H9 (cell line): ENCODE measurements around the gene DAPK2. TPM values are rescaled to one million over a fixed set of nuclear protein-coding genes. Genes with fewer than 3 reads are reported as not detected.

ENCODE experiments used
- DNase-seq: peaks from one replicate; pipeline ENCODE4 v3.0.0-alpha.2; 2017
- H2AFZ ChIP-seq: one replicate; pipeline ENCODE4 v1.6.1; 2013; ENCODE audit warnings: mild to moderate bottlenecking, low read length, control low read depth, moderate library complexity
- H2AK5ac ChIP-seq: 2 replicates; pipeline ENCODE4 v1.6.1; 2013; ENCODE audit warnings: low read length, control low read depth, mixed read lengths; ENCODE audit not compliant: insufficient read length
- H2BK120ac ChIP-seq: one replicate; pipeline ENCODE4 v1.6.1; 2013; ENCODE audit warnings: low read depth, mild to moderate bottlenecking, low read length, control low read depth, inconsistent platforms; ENCODE audit not compliant: poor library complexity, severe bottlenecking
- H2BK12ac ChIP-seq: 2 replicates; pipeline ENCODE4 v1.6.1; 2013; ENCODE audit warnings: low read length, control low read depth, mixed read lengths, low read depth; ENCODE audit not compliant: insufficient read length
- H2BK15ac ChIP-seq: 2 replicates; pipeline ENCODE4 v1.6.1; 2013; ENCODE audit warnings: low read depth, low read length, control low read depth
- H2BK20ac ChIP-seq: one replicate; pipeline ENCODE4 v1.6.1; 2013; ENCODE audit warnings: low read depth, mild to moderate bottlenecking, low read length, control low read depth, inconsistent platforms; ENCODE audit not compliant: poor library complexity, severe bottlenecking
- H2BK5ac ChIP-seq: 2 replicates; pipeline ENCODE4 v1.6.1; 2013; ENCODE audit warnings: low read length, control low read depth, mixed read lengths; ENCODE audit not compliant: insufficient read length
- H3K14ac ChIP-seq: 2 replicates; pipeline ENCODE4 v1.6.1; 2013; ENCODE audit warnings: low read length, control low read depth; ENCODE audit not compliant: insufficient read depth
- H3K18ac ChIP-seq: 2 replicates; pipeline ENCODE4 v1.6.1; 2013; ENCODE audit warnings: low read depth, mild to moderate bottlenecking, mixed read lengths, low read length, control low read depth; ENCODE audit not compliant: insufficient read length
- H3K23ac ChIP-seq: 2 replicates; pipeline ENCODE4 v1.6.1; 2013; ENCODE audit warnings: low read length, control low read depth, mixed read lengths, low read depth; ENCODE audit not compliant: insufficient read length
- H3K23me2 ChIP-seq: 2 replicates; pipeline ENCODE4 v1.6.1; 2013; ENCODE audit warnings: low read depth, mild to moderate bottlenecking, mixed read lengths, low read length, control low read depth; ENCODE audit not compliant: insufficient read length, poor library complexity, severe bottlenecking
- H3K27ac ChIP-seq: 2 replicates; pipeline ENCODE4 v1.5.1; 2013; ENCODE audit warnings: low read length, control low read depth, mixed read lengths, low read depth; ENCODE audit not compliant: insufficient read length
- H3K27me3 ChIP-seq: 2 replicates; pipeline ENCODE4 v1.6.1; 2013; ENCODE audit warnings: low read length, control low read depth, inconsistent platforms; ENCODE audit not compliant: insufficient read depth
- H3K4ac ChIP-seq: 2 replicates; pipeline ENCODE4 v1.6.1; 2013; ENCODE audit warnings: low read depth, mild to moderate bottlenecking, control low read depth, inconsistent platforms, low read length, moderate library complexity
- H3K4me1 ChIP-seq: 2 replicates; pipeline ENCODE4 v1.6.1; 2013; ENCODE audit warnings: low read length, control low read depth, inconsistent platforms; ENCODE audit not compliant: insufficient read depth
- H3K4me2 ChIP-seq: 2 replicates; pipeline ENCODE4 v1.6.1; 2013; ENCODE audit warnings: low read length, control low read depth, mixed read lengths; ENCODE audit not compliant: insufficient read length, insufficient read depth
- H3K56ac ChIP-seq: 2 replicates; pipeline ENCODE4 v1.6.1; 2013; ENCODE audit warnings: low read depth, mild to moderate bottlenecking, mixed read lengths, low read length, control low read depth; ENCODE audit not compliant: insufficient read length
- H3K79me1 ChIP-seq: 2 replicates; pipeline ENCODE4 v1.6.1; 2013; ENCODE audit warnings: low read depth, mild to moderate bottlenecking, moderate library complexity, low read length, control low read depth, inconsistent platforms; ENCODE audit not compliant: insufficient read depth, poor library complexity, severe bottlenecking
- H3K79me2 ChIP-seq: 2 replicates; pipeline ENCODE4 v1.6.1; 2013; ENCODE audit warnings: low read length, control low read depth, inconsistent platforms; ENCODE audit not compliant: insufficient read depth
- H3K9ac ChIP-seq: 2 replicates; pipeline ENCODE4 v1.6.1; 2013; ENCODE audit warnings: low read length, control low read depth, mixed read lengths; ENCODE audit not compliant: insufficient read length; ENCODE audit errors: extremely low read depth
- H3K9me3 ChIP-seq: one replicate; pipeline ENCODE4 v1.6.1; 2013; ENCODE audit warnings: low read depth, low read length, inconsistent platforms; ENCODE audit not compliant: control insufficient read depth
- H3T11ph ChIP-seq: one replicate; pipeline ENCODE4 v1.6.1; 2013; ENCODE audit warnings: mild to moderate bottlenecking, low read length, control low read depth, inconsistent platforms
- H4K20me1 ChIP-seq: one replicate; pipeline ENCODE4 v1.6.1; 2013; ENCODE audit not compliant: control insufficient read depth, insufficient read length, insufficient read depth
- H4K5ac ChIP-seq: 2 replicates; pipeline ENCODE4 v1.6.1; 2013; ENCODE audit warnings: low read depth, mild to moderate bottlenecking, mixed read lengths, low read length, control low read depth; ENCODE audit not compliant: insufficient read length
- H4K8ac ChIP-seq: replicated peaks from 2 replicates; pipeline ENCODE4 v1.6.1; 2013; ENCODE audit warnings: low read length, control low read depth, mixed read lengths, low read depth; ENCODE audit not compliant: insufficient read length
- H4K91ac ChIP-seq: 2 replicates; pipeline ENCODE4 v1.6.1; 2013; ENCODE audit warnings: low read depth, mild to moderate bottlenecking, moderate library complexity, mixed read lengths, low read length, control low read depth; ENCODE audit not compliant: insufficient read length
- H3K27ac Mint-ChIP-seq, 3 experiments: 2 replicates in 2 of 3; 3 replicates in 1 of 3; pipeline ENCODE4 v1.8.0; 2020 to 2021; ENCODE audit warnings: mixed read lengths in 3 of 3, mild to moderate bottlenecking in 1 of 3, moderate library complexity in 1 of 3
- H3K27me3 Mint-ChIP-seq: 2 replicates; pipeline ENCODE4 v1.8.0; 2021; ENCODE audit warnings: low read depth, mild to moderate bottlenecking, moderate library complexity, mixed read lengths
- H3K36me3 Mint-ChIP-seq, 3 experiments: 2 replicates in 2 of 3; 3 replicates in 1 of 3; pipeline ENCODE4 v1.8.0; 2020 to 2021; ENCODE audit warnings: low read depth in 3 of 3, mixed read lengths in 3 of 3; ENCODE audit not compliant: insufficient read depth in 1 of 3
- H3K4me1 Mint-ChIP-seq, 2 experiments: 2 replicates each; pipeline ENCODE4 v1.8.0; 2020; ENCODE audit warnings: mixed read lengths in 2 of 2
- H3K4me3 Mint-ChIP-seq, 2 experiments: 2 replicates in 1 of 2; 3 replicates in 1 of 2; pipeline ENCODE4 v1.8.0; 2020 to 2021; ENCODE audit warnings: mild to moderate bottlenecking in 2 of 2, mixed read lengths in 2 of 2, moderate library complexity in 1 of 2
- H3K9me3 Mint-ChIP-seq, 2 experiments: 2 replicates in 1 of 2; 3 replicates in 1 of 2; pipeline ENCODE4 v1.8.0; 2020; ENCODE audit warnings: mild to moderate bottlenecking in 2 of 2, mixed read lengths in 2 of 2, moderate library complexity in 1 of 2
- WGBS: extraction: QIAGEN DNeasy Blood & Tissue Kit; methylation state at CpG from one replicate; pipeline ENCODE4 v1.1.7; 2013; ENCODE audit warnings: missing lambda C conversion rate, low lambda C conversion rate, mixed read lengths; ENCODE audit not compliant: insufficient read length; ENCODE audit errors: extremely low coverage; 5-methylcytosine and 5-hydroxymethylcytosine counted together
- total RNA-seq: library from RNA; stranded (reverse); gene quantifications from 2 replicates; pipeline ENCODE4 v1.2.1, GENCODE V29; 2021
- TF ChIP-seq, protein P1 (sequence below): fragments of 200-600 bp; sonication (generic); conservative IDR thresholded peaks from 3 replicates; pipeline ENCODE4 v1.8.0; 2021; ENCODE audit warnings: antibody characterized with exemption, mild to moderate bottlenecking

The DAPK2 gene
- total RNA-seq, 1 experiment from 2014 or later = 3.5 TPM

GRCh38 chr15:63915209-63915872 is 130.9 kb downstream of the DAPK2 start:
- H3K27me3 ChIP-seq = no peaks in the 10 kb centered on the region
- no peak overlapping the region for H2BK15ac ChIP-seq
- H3K27ac ChIP-seq = no peak overlapping the region
- H2BK12ac ChIP-seq = no peak overlapping the region
- no peak overlapping the region for H3K56ac ChIP-seq
- H3K9ac ChIP-seq = no peak overlapping the region
- Mint-ChIP-seq H3K9me3 (no peaks in the 10 kb centered on the region), H3K4me1 (peaks cover 29 to 39% of the 10 kb centered on the region in 2 experiments), H3K4me3 (no peak overlapping the region), H3K27ac (peak overlapping the region in 1 of 3 experiments; percentile 16; a peak in 1 of 7 replicates), H3K27me3 (no peaks in the 10 kb centered on the region), H3K36me3 (no peaks in the 10 kb centered on the region)
- H3K23ac ChIP-seq = no peak overlapping the region
- no peak overlapping the region for H3T11ph ChIP-seq
- H3K18ac ChIP-seq = peak overlapping the region; percentile 54
- H3K9me3 ChIP-seq = no peaks in the 10 kb centered on the region
- H4K5ac ChIP-seq = no peak overlapping the region
- no peak overlapping the region for H3K4ac ChIP-seq
- H2BK20ac ChIP-seq = no peak overlapping the region
- no peak for DNase-seq
- H2BK120ac ChIP-seq = no peak overlapping the region
- H3K79me2 ChIP-seq = no peaks in the 10 kb centered on the region
- no peak overlapping the region for H2AK5ac ChIP-seq
- H2AFZ ChIP-seq = no peak overlapping the region
- no peak overlapping the region for H3K14ac ChIP-seq
- H4K20me1 ChIP-seq = no peaks in the 10 kb centered on the region
- H3K4me2 ChIP-seq = no peak overlapping the region
- TF ChIP-seq, protein P1, sequence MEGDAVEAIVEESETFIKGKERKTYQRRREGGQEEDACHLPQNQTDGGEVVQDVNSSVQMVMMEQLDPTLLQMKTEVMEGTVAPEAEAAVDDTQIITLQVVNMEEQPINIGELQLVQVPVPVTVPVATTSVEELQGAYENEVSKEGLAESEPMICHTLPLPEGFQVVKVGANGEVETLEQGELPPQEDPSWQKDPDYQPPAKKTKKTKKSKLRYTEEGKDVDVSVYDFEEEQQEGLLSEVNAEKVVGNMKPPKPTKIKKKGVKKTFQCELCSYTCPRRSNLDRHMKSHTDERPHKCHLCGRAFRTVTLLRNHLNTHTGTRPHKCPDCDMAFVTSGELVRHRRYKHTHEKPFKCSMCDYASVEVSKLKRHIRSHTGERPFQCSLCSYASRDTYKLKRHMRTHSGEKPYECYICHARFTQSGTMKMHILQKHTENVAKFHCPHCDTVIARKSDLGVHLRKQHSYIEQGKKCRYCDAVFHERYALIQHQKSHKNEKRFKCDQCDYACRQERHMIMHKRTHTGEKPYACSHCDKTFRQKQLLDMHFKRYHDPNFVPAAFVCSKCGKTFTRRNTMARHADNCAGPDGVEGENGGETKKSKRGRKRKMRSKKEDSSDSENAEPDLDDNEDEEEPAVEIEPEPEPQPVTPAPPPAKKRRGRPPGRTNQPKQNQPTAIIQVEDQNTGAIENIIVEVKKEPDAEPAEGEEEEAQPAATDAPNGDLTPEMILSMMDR = no peak
- H2BK5ac ChIP-seq = no peak overlapping the region
- no peak overlapping the region for H4K8ac ChIP-seq
- no peaks in the 10 kb centered on the region for H3K79me1 ChIP-seq
- no peak overlapping the region for H4K91ac ChIP-seq
- H3K4me1 ChIP-seq = peaks cover 4% of the 10 kb centered on the region; the same call in 1 of the 2 replicates
- H3K23me2 ChIP-seq = no peaks in the 10 kb centered on the region
- no CpG with 5 or more reads among the region's 3 CpGs for WGBS
